GM21529 (cell line): ENCODE measurements around the gene RNU5B-1.
A peak's percentile ranks its signal among the peaks of the same experiment; 100 is the strongest.

Experiments used
- ATAC-seq: cut with Tn5 transposase; IDR thresholded peaks from one replicate; pipeline ENCODE4 v1.9.1; 2021; ENCODE audit not compliant: unreplicated experiment

Gene RNU5B-1

DNA sequence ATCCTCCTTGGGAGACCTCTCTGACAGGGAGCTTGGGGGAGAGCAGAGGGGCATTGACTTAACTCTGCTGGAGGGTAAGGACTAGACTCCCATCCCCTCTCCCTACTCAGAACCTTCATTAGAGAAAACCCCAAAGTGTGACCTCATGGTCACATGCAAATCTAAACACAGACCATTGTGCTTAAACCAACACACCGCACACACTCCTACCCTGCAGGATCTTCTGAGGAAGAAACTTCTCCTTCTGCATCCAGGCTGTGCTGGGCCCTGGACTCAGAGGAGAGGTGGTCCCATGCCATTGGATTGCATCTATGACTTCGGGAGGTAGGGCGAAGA, 17.0 kb upstream of the RNU5B-1 start:
- no peak for ATAC-seq

GRCh38 chr15:65289261-65289854, 15.1 kb upstream of the RNU5B-1 start:
- ATAC-seq = no peak

DNA sequence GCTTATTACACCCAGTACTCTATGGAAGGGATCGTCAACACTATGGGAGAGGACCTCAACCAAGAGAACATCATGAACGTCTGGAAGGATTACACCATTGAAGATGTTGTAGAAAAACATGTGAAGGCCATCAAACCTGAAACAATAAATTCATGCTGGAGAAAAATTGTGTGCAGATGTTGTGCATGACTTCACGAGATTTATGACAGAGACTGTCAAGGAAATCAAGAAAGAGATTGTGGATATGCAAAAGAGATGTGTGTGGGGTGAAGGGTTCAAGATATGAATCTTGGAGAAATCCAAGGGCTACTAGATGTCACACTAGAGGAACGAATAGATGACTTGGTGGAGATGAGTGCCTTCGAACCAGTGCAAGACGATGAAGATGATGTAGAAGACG, 14.2 kb upstream of the RNU5B-1 start:
- no peak for ATAC-seq

DNA sequence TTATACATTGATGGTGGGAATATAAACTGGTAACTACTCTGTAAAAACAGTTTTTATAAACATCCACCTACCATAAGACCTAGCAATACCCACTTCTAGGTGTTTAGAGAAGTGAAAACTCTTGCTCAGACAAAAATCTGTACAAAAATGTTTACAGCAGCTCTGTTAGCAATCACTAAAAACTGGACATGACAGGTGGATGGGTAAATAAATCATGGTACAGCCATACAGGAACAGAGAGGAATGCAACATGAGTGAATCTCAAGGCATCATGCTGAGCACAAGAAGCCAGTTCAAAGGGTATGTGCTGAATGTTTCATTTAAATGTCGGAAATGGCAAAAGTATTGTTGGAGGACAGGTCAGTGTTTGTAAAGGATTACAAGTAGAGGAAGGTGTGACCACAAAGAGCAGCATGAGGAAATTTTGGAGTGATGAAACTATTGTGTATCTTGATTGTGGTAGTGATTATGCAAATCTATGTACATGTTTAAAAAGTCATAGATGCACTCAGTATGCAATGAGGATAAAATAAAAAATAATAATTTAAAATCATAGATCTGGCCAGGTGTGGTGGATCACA, 11.4 kb upstream of the RNU5B-1 start:
- no peak for ATAC-seq

- no peak for ATAC-seq
These were observed 5.7 kb upstream of the RNU5B-1 start for GRCh38 chr15:65298731-65299130.

GRCh38 chr15:65300924-65301441, 3.5 kb upstream of the RNU5B-1 start:
- ATAC-seq = no peak

DNA sequence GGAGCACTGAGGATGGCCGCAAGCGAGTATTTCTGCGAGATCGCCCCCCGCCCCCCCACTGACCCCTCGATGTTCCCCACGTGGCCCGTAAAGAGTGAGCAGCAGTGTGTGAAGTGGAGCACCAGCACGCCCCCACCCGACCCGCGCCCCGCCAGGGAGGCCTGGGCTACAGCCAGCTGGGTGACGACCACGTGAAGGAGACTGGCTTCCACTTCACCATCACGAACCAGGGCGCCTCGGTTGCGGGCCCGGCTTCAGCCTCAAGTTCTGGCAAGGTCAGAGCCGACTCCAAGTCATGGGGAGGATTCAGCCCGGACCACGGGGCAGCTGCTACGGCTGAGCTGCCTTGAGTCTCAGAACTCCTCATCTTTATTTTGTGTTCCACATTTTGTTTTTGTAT, 2.4 kb upstream of the RNU5B-1 start:
- no peak for ATAC-seq

DNA sequence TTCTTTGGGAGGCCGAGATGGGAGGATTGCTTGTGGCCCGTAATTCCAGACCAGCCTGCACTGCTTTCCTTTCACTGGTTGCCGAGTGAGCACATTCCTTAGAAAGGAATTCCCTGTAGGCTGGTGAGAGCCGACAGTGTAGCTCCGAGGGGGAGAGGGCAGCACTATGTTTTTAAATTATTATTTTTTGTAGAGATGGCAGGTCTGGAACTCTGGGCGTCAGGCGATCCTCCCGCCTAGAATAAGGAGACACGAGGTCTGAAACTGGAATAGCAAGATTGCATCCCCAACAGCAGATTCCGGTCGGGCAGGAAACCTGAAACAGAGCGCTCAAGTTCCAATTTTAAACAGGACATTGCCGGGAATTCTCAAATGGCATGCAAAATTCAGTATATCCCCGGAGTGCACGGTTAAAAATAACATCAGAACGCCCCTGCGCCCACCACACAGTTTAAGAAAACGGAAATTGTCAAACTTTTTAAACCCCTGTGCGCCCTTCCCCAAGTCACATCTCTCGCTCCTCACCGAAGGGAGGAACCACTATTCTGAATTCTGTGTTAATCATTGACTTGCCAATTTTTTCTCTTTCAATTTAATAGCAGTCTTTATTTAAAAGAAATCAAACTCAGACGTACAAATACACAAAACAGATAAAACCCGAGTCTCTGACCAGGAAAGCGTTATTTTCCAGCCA, 643 bp upstream of the RNU5B-1 start:
- ATAC-seq = no peak

- ATAC-seq = no peak
These were observed 777 bp downstream of the RNU5B-1 start for GRCh38 chr15:65305150-65305758.

GRCh38 chr15:65305776-65306175, 1.3 kb downstream of the RNU5B-1 start:
- ATAC-seq = no peak

DNA sequence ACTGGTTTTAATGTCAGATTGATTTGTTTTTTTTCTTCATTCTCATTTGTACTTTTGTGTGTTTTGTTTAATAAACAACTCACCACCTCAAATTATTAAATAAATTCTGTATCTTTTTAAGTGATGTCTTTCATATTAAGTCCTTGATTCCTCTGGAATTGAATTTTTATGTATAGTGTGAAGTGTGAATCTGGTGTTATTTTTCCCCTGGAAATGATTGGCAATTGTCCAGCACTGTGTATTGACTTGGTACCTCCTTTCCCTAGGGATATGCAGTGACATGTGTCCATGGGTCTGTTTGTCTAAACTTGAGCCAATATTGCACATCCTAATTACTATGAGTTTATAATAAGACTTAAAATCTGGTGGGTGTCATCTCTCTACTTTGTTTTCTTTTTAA, 2.1 kb downstream of the RNU5B-1 start:
- no peak for ATAC-seq

GRCh38 chr15:65307978-65308377, 3.5 kb downstream of the RNU5B-1 start:
- ATAC-seq = no peak

- no peak for ATAC-seq
These were observed 5.5 kb downstream of the RNU5B-1 start for GRCh38 chr15:65309882-65310418.

- no peak for ATAC-seq
These were observed 6.1 kb downstream of the RNU5B-1 start for GRCh38 chr15:65310431-65311137.

DNA sequence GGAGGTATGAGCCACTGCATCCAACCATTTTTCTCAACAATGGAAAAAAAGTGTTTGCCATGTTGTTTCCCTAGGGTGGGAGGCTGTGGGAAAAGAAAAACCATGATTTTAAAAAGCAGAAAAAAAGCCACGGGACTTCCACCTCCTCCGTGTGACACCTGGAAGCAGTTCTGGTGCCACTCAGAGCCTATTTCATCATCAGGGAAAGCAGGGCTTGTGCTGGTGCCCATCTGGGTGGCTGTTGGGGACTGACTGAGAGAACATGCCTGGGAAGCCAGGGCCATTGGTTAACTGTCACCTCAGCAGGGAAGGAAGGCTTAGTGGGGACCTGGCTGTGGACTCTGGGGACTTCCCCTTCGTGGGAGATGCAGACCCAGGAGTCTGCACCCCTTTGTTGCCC, 7.3 kb downstream of the RNU5B-1 start:
- no peak for ATAC-seq

GRCh38 chr15:65312400-65312916, 8.0 kb downstream of the RNU5B-1 start:
- ATAC-seq = no peak

GRCh38 chr15:65318870-65319356, 14.4 kb downstream of the RNU5B-1 start:
- ATAC-seq = peak; percentile 69

DNA sequence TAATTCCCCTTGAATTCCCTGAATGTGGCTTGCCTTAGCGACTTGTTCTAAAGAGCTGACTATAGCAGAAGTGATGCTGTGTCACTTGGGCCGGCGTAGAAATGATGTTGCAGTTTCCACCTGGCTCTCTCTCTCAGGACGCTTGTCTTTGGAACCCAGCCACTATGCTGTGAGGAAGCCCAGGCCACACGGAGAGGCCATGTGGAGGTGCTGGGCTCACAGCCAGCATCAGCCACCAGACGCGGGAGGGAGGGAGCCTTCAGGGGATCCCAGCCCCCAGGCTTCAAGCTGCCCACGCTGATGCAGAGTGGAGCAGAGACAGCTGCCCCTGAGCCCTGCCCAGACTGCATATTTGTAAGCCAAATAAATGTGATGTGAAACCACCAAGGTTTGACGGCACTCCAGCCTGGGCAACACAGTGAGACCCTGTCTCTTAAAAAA, 18.6 kb downstream of the RNU5B-1 start:
- ATAC-seq = no peak

- no peak for ATAC-seq
These were observed 21.6 kb downstream of the RNU5B-1 start for GRCh38 chr15:65326117-65326526.

DNA sequence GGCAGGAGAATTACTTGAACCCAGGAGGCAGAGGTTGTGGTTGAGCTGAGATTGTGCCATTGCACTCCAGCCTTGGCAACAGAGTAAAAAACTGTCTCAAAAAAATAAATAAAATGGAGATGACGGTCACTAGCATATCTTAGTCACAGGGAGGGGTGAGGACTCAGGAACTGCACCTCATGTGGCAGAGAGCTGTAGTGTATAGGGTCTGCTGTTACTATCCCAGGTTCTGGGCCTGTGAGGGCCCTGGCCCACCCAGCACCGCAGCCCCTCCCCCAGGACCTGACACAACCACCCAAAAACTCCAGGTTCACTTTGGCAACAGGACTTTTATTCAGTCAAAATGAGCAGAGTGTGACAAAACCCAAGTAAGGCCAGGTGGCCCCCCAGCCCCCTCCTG, 22.3 kb downstream of the RNU5B-1 start:
- ATAC-seq = no peak
